ENCODE results near the gene SUFU. TPM values are rescaled to one million over a fixed set of nuclear protein-coding genes. Genes with fewer than 3 reads are reported as not detected.

SUFU gene
- total RNA-seq, 1 donor from 2014 or later: 0.79 TPM

GRCh38 chr10:102475451-102476040 lies 28.2 kb upstream of the SUFU start:
- Histone ChIP-seq H3K4me3 (ENCODE audit: low read depth, low read length) (no peak overlapping the region), H3K36me3 (ENCODE audit: control insufficient read depth, insufficient read depth, low read length) (peaks cover 5% of the 10 kb centered on the region), H3K27me3 (ENCODE audit: control insufficient read depth, insufficient read depth, low read length) (no peaks in the 10 kb centered on the region)
- DNase-seq (ENCODE audit: low read depth) (no peak), FAIRE-seq (peak; percentile 76)
- TF ChIP-seq CTCF (IDR thresholded peaks at IDR 0.05; ENCODE audit: insufficient read depth, low read length, severe bottlenecking): no peak

- Histone ChIP-seq H3K36me3 (ENCODE audit: control insufficient read depth, insufficient read depth, low read length) (peaks cover 9% of the 10 kb centered on the region), H3K4me3 (ENCODE audit: low read depth, low read length) (no peak overlapping the region), H3K27me3 (ENCODE audit: control insufficient read depth, insufficient read depth, low read length) (no peaks in the 10 kb centered on the region)
- DNase-seq (ENCODE audit: low read depth): no peak
- no peak for FAIRE-seq
- no peak for TF ChIP-seq CTCF (IDR thresholded peaks at IDR 0.05; ENCODE audit: insufficient read depth, low read length, severe bottlenecking)
Observed at GRCh38 chr10:102476466-102477141, 27.2 kb upstream of the SUFU start.

GRCh38 chr10:102479651-102480050 lies 24.1 kb upstream of the SUFU start:
- DNase-seq (ENCODE audit: low read depth): no peak
- TF ChIP-seq CTCF (IDR thresholded peaks at IDR 0.05; ENCODE audit: insufficient read depth, low read length, severe bottlenecking): no peak
- Histone ChIP-seq H3K27me3 (ENCODE audit: control insufficient read depth, insufficient read depth, low read length) (no peaks in the 10 kb centered on the region), H3K4me3 (ENCODE audit: low read depth, low read length) (no peak overlapping the region), H3K36me3 (ENCODE audit: control insufficient read depth, insufficient read depth, low read length) (peaks cover 25% of the 10 kb centered on the region)
- no peak for FAIRE-seq

- H3K4me3 ChIP-seq (ENCODE audit: low read depth, low read length): no peak overlapping the region
- DNase-seq (ENCODE audit: low read depth) (no peak), FAIRE-seq (peak; percentile 36)
- no peak for TF ChIP-seq CTCF (IDR thresholded peaks at IDR 0.05; ENCODE audit: insufficient read depth, low read length, severe bottlenecking)
- peaks cover 31% of the 10 kb centered on the region for H3K36me3 ChIP-seq (ENCODE audit: control insufficient read depth, insufficient read depth, low read length)
- no peaks in the 10 kb centered on the region for H3K27me3 ChIP-seq (ENCODE audit: control insufficient read depth, insufficient read depth, low read length)
Observed at GRCh38 chr10:102480396-102480795, 23.4 kb upstream of the SUFU start.

- Histone ChIP-seq H3K27me3 (ENCODE audit: control insufficient read depth, insufficient read depth, low read length) (no peaks in the 10 kb centered on the region), H3K4me3 (ENCODE audit: low read depth, low read length) (no peak overlapping the region), H3K36me3 (ENCODE audit: control insufficient read depth, insufficient read depth, low read length) (peaks cover 45% of the 10 kb centered on the region)
- no peak for DNase-seq (ENCODE audit: low read depth)
- TF ChIP-seq CTCF (IDR thresholded peaks at IDR 0.05; ENCODE audit: insufficient read depth, low read length, severe bottlenecking): no peak
- no peak for FAIRE-seq
Observed at GRCh38 chr10:102484021-102484420, 19.8 kb upstream of the SUFU start.

Measured in bronchial epithelial cell (primary cell).